ENCODE data around the gene MMP7. TPM values are rescaled to one million over a fixed set of nuclear protein-coding genes. Genes with fewer than 3 reads are reported as not detected.

MMP7 gene
- polyA plus RNA-seq, 2 of the 4 experiments (the other 2 are of a cell fraction), result 8.9 to 54.8 TPM

DNA sequence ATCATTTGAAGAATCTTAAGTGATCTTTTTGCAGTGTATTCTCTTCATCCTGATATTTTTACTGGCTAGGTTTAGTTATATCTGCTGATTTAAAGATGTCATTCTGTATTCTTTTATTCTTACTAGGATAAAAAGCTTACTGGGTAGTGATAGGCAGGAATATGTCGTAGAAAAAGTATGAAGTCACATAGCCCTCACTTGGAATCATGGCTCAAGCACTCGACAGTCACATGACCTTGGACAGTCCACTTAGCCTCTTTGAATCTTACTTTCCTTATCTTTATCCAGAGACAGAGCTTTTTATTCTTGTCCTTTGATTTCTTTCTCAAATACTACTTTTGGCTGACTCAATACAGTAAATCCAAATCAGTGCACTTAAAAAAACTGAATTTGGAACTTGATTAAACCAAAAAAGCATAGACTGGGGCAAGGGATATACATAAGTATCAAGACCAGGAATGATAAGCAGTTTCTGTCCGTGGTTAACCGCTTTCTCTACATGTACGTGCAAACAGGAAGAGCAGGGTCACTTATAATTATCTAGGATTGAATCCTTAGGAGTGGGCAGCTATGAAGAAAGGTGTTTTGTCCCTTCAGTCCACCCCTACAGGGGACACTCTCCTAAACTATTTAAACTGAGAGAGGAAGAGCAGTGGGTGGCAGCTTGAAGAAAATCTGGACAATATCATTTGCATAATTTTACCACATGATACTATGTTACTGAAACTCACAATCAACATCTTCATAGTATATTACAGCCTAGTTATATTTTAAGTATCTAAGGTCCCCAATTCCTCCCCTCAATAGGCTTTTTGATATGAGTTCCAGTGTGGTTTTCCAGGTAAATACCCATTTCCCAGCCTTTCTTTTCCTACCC is 8.0 kb downstream of the MMP7 start:
- ChIA-PET POLR2A (no interaction called here), CTCF (interaction anchor here (0.6 to 1.9 kb wide), 2 partner anchors 26 to 144 kb away, joined by 3 to 5 read pairs; no protein-coding TSS in a partner anchor)
- TF ChIP-seq CBX2 (IDR thresholded peaks at IDR 0.05; ENCODE audit: borderline replicate concordance, low read depth), result no peak
- TF ChIP-seq SREBF2 (IDR thresholded peaks at IDR 0.05), result no peak
- no peak for TF ChIP-seq POLR2A (IDR thresholded peaks at IDR 0.05; ENCODE audit: low read length)
- TF ChIP-seq CBX8 (IDR thresholded peaks at IDR 0.05), result no peak
- TF ChIP-seq TFCP2L1 (CRISPR knock-in tag; IDR thresholded peaks at IDR 0.05), result no peak
- TF ChIP-seq ZNF302 (CRISPR knock-in tag; IDR thresholded peaks at IDR 0.05), result no peak
- TF ChIP-seq, protein P1, sequence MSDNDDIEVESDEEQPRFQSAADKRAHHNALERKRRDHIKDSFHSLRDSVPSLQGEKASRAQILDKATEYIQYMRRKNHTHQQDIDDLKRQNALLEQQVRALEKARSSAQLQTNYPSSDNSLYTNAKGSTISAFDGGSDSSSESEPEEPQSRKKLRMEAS (IDR thresholded peaks at IDR 0.05), result no peak
- TF ChIP-seq FOSL2 (IDR thresholded peaks at IDR 0.05), result no peak
- TF ChIP-seq FOSL2 (CRISPR knock-in tag; IDR thresholded peaks at IDR 0.05), result no peak
- TF ChIP-seq CHD2 (IDR thresholded peaks at IDR 0.05; ENCODE audit: low read length, partially characterized antibody), result no peak
- TF ChIP-seq ESRRA (IDR thresholded peaks at IDR 0.05; ENCODE audit: borderline replicate concordance, low read length), result no peak
- no peak for TF ChIP-seq SMC3 (IDR thresholded peaks at IDR 0.05)
- ATAC-seq, result no peak
- Histone ChIP-seq H3K9me3 (no peaks in the 10 kb centered on the region), H3K27ac (no peak overlapping the region), H3K4me3 (no peak overlapping the region), H3K4me2 (no peak overlapping the region), H3K4me1 (peaks cover 2% of the 10 kb centered on the region; the same call in 2 of the 3 replicates)
- 69% methylated on average over 5 of the region's 5 CpGs for WGBS (ENCODE audit: missing lambda C conversion rate)
- FAIRE-seq, result no peak
- DNase-seq (ENCODE audit: low read depth in 1 of 2, low spot score in 1 of 2), result no peak

DNA sequence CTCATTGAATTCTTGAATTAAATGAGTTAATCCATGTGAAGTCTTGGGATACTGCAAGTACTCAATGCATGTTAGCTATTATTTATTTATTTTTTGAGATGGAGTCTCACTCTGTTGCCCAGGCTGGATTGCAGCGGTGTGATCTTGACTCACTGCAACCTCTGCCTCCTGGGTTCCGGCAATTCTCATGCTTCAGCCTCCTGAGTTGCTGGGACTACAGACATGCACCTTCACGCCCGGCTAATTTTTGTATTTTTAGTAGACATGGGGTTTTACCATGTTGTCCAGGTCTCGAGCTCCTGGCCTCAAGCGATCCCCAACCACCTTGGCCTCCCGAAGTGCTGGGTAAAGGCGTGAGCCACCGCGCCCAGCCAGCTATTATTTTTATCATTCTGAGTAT is 9.4 kb downstream of the MMP7 start:
- ChIA-PET POLR2A (no interaction called here), CTCF (no interaction called here)
- TF ChIP-seq, protein P2, sequence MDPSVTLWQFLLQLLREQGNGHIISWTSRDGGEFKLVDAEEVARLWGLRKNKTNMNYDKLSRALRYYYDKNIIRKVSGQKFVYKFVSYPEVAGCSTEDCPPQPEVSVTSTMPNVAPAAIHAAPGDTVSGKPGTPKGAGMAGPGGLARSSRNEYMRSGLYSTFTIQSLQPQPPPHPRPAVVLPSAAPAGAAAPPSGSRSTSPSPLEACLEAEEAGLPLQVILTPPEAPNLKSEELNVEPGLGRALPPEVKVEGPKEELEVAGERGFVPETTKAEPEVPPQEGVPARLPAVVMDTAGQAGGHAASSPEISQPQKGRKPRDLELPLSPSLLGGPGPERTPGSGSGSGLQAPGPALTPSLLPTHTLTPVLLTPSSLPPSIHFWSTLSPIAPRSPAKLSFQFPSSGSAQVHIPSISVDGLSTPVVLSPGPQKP (IDR thresholded peaks at IDR 0.05; ENCODE audit: low read depth, low read length), result no peak
- TF ChIP-seq CBX2 (IDR thresholded peaks at IDR 0.05; ENCODE audit: borderline replicate concordance, low read depth), result no peak
- TF ChIP-seq MAFK (IDR thresholded peaks at IDR 0.05; ENCODE audit: partially characterized antibody), result no peak
- no peak for TF ChIP-seq CHD4 (IDR thresholded peaks at IDR 0.05; ENCODE audit: borderline replicate concordance)
- TF ChIP-seq, protein P3, sequence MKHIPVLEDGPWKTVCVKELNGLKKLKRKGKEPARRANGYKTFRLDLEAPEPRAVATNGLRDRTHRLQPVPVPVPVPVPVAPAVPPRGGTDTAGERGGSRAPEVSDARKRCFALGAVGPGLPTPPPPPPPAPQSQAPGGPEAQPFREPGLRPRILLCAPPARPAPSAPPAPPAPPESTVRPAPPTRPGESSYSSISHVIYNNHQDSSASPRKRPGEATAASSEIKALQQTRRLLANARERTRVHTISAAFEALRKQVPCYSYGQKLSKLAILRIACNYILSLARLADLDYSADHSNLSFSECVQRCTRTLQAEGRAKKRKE (CRISPR knock-in tag; IDR thresholded peaks at IDR 0.05; ENCODE audit: low read depth), result no peak
- TF ChIP-seq, protein P4, sequence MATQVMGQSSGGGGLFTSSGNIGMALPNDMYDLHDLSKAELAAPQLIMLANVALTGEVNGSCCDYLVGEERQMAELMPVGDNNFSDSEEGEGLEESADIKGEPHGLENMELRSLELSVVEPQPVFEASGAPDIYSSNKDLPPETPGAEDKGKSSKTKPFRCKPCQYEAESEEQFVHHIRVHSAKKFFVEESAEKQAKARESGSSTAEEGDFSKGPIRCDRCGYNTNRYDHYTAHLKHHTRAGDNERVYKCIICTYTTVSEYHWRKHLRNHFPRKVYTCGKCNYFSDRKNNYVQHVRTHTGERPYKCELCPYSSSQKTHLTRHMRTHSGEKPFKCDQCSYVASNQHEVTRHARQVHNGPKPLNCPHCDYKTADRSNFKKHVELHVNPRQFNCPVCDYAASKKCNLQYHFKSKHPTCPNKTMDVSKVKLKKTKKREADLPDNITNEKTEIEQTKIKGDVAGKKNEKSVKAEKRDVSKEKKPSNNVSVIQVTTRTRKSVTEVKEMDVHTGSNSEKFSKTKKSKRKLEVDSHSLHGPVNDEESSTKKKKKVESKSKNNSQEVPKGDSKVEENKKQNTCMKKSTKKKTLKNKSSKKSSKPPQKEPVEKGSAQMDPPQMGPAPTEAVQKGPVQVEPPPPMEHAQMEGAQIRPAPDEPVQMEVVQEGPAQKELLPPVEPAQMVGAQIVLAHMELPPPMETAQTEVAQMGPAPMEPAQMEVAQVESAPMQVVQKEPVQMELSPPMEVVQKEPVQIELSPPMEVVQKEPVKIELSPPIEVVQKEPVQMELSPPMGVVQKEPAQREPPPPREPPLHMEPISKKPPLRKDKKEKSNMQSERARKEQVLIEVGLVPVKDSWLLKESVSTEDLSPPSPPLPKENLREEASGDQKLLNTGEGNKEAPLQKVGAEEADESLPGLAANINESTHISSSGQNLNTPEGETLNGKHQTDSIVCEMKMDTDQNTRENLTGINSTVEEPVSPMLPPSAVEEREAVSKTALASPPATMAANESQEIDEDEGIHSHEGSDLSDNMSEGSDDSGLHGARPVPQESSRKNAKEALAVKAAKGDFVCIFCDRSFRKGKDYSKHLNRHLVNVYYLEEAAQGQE (IDR thresholded peaks at IDR 0.05), result no peak
- no peak for TF ChIP-seq RARB (CRISPR knock-in tag; IDR thresholded peaks at IDR 0.05)
- no peak for TF ChIP-seq KDM5A (IDR thresholded peaks at IDR 0.05)
- no peak for TF ChIP-seq NPAS2 (CRISPR knock-in tag; IDR thresholded peaks at IDR 0.05; ENCODE audit: borderline replicate concordance)
- no peak for TF ChIP-seq HOXB5 (CRISPR knock-in tag; IDR thresholded peaks at IDR 0.05)
- H3K27ac ChIP-seq, result no peak overlapping the region
- FAIRE-seq, result no peak
- ATAC-seq, result no peak
- H3K4me3 ChIP-seq, result no peak overlapping the region
- H3K4me2 ChIP-seq, result no peak overlapping the region
- no peaks in the 10 kb centered on the region for H3K9me3 ChIP-seq
- WGBS (ENCODE audit: missing lambda C conversion rate), result 90% methylated on average over 10 of the region's 10 CpGs
- H3K4me1 ChIP-seq, result no peaks in the 10 kb centered on the region
- no peak for DNase-seq (ENCODE audit: low read depth in 1 of 2, low spot score in 1 of 2)

Data from A549 (cell line).